ENCODE results near the gene PF4V1.

Gene PF4V1

GRCh38 chr4:73823760-73824159 lies 29.3 kb upstream of the PF4V1 start:
- H3K27me3 ChIP-seq (ENCODE audit: control insufficient read depth in 5 of 5, insufficient read depth in 4 of 5, low read length in 5 of 5): no peaks in the 10 kb centered on the region
- H3K27ac ChIP-seq (ENCODE audit: low read depth, low read length): no peak overlapping the region
- H3K4me1 ChIP-seq (ENCODE audit: control insufficient read depth in 5 of 5, insufficient read depth in 5 of 5, low read length in 5 of 5): no peaks in the 10 kb centered on the region
- H3K9me3 ChIP-seq (ENCODE audit: control insufficient read depth in 5 of 5, low read length in 5 of 5): peaks cover 0 to 4% (median 2%) of the 10 kb centered on the region in 5 donors
- H3K9ac ChIP-seq (ENCODE audit: low read length in 5 of 5): no peak overlapping the region
- H3K4me3 ChIP-seq (ENCODE audit: low read depth in 1 of 5, low read length in 5 of 5): no peak overlapping the region
- no peaks in the 10 kb centered on the region for H3K36me3 ChIP-seq (ENCODE audit: control insufficient read depth in 5 of 5, insufficient read depth in 5 of 5, low read length in 5 of 5)

GRCh38 chr4:73828956-73829355 lies 24.1 kb upstream of the PF4V1 start:
- Histone ChIP-seq H3K4me1 (ENCODE audit: control insufficient read depth in 5 of 5, insufficient read depth in 5 of 5, low read length in 5 of 5) (no peaks in the 10 kb centered on the region), H3K36me3 (ENCODE audit: control insufficient read depth in 5 of 5, insufficient read depth in 5 of 5, low read length in 5 of 5) (no peaks in the 10 kb centered on the region), H3K27ac (ENCODE audit: low read depth, low read length) (no peak overlapping the region), H3K9me3 (ENCODE audit: control insufficient read depth in 5 of 5, low read length in 5 of 5) (peaks cover 0 to 4% (median 2%) of the 10 kb centered on the region in 5 donors), H3K4me3 (ENCODE audit: low read depth in 1 of 5, low read length in 5 of 5) (no peak overlapping the region), H3K27me3 (ENCODE audit: control insufficient read depth in 5 of 5, insufficient read depth in 4 of 5, low read length in 5 of 5) (no peaks in the 10 kb centered on the region), H3K9ac (ENCODE audit: low read length in 5 of 5) (no peak overlapping the region)

GRCh38 chr4:73831569-73831968 lies 21.5 kb upstream of the PF4V1 start:
- no peak overlapping the region for H3K4me3 ChIP-seq (ENCODE audit: low read depth in 1 of 5, low read length in 5 of 5)
- peaks cover 0 to 2% (median 0%) of the 10 kb centered on the region in 5 donors for H3K27me3 ChIP-seq (ENCODE audit: control insufficient read depth in 5 of 5, insufficient read depth in 4 of 5, low read length in 5 of 5)
- H3K36me3 ChIP-seq (ENCODE audit: control insufficient read depth in 5 of 5, insufficient read depth in 5 of 5, low read length in 5 of 5): no peaks in the 10 kb centered on the region
- no peak overlapping the region for H3K9ac ChIP-seq (ENCODE audit: low read length in 5 of 5)
- H3K9me3 ChIP-seq (ENCODE audit: control insufficient read depth in 5 of 5, low read length in 5 of 5): peaks cover 0 to 4% (median 2%) of the 10 kb centered on the region in 5 donors
- peaks cover 0 to 2% (median 1%) of the 10 kb centered on the region in 5 donors for H3K4me1 ChIP-seq (ENCODE audit: control insufficient read depth in 5 of 5, insufficient read depth in 5 of 5, low read length in 5 of 5)
- no peak overlapping the region for H3K27ac ChIP-seq (ENCODE audit: low read depth, low read length)

- no peaks in the 10 kb centered on the region for H3K36me3 ChIP-seq (ENCODE audit: control insufficient read depth in 5 of 5, insufficient read depth in 5 of 5, low read length in 5 of 5)
- H3K27ac ChIP-seq (ENCODE audit: low read depth, low read length): no peak overlapping the region
- peaks cover 0 to 7% (median 6%) of the 10 kb centered on the region in 5 donors for H3K4me1 ChIP-seq (ENCODE audit: control insufficient read depth in 5 of 5, insufficient read depth in 5 of 5, low read length in 5 of 5)
- no peak overlapping the region for H3K9ac ChIP-seq (ENCODE audit: low read length in 5 of 5)
- H3K27me3 ChIP-seq (ENCODE audit: control insufficient read depth in 5 of 5, insufficient read depth in 4 of 5, low read length in 5 of 5): peaks cover 3 to 10% (median 5%) of the 10 kb centered on the region in 5 donors
- H3K9me3 ChIP-seq (ENCODE audit: control insufficient read depth in 5 of 5, low read length in 5 of 5): no peaks in the 10 kb centered on the region
- H3K4me3 ChIP-seq (ENCODE audit: low read depth in 1 of 5, low read length in 5 of 5): no peak overlapping the region
These were observed 20.4 kb upstream of the PF4V1 start for GRCh38 chr4:73832651-73833237.

GRCh38 chr4:73836373-73837279 lies 16.5 kb upstream of the PF4V1 start, which contains the start of gene CXCL6:
CXCL6 (plus strand) TSS chr4:73836678; CDS start chr4:73836751, 73 bp downstream.
- no peaks in the 10 kb centered on the region for H3K36me3 ChIP-seq (ENCODE audit: control insufficient read depth in 5 of 5, insufficient read depth in 5 of 5, low read length in 5 of 5)
- peaks cover 5 to 12% (median 8%) of the 10 kb centered on the region in 5 donors for H3K27me3 ChIP-seq (ENCODE audit: control insufficient read depth in 5 of 5, insufficient read depth in 4 of 5, low read length in 5 of 5)
- H3K9ac ChIP-seq (ENCODE audit: low read length in 5 of 5): no peak within 1 kb of the TSS
- peak within 1 kb of the TSS; percentile 29 to 68 (median 55) for H3K4me3 ChIP-seq (ENCODE audit: low read depth in 1 of 5, low read length in 5 of 5)
- no peaks in the 10 kb centered on the region for H3K9me3 ChIP-seq (ENCODE audit: control insufficient read depth in 5 of 5, low read length in 5 of 5)
- H3K4me1 ChIP-seq (ENCODE audit: control insufficient read depth in 5 of 5, insufficient read depth in 5 of 5, low read length in 5 of 5): peaks cover 0 to 7% (median 6%) of the 10 kb centered on the region in 5 donors
- H3K27ac ChIP-seq (ENCODE audit: low read depth, low read length): no peak within 1 kb of the TSS

GRCh38 chr4:73839071-73839470 lies 14.0 kb upstream of the PF4V1 start:
- Histone ChIP-seq H3K9ac (ENCODE audit: low read length in 5 of 5) (no peak overlapping the region), H3K36me3 (ENCODE audit: control insufficient read depth in 5 of 5, insufficient read depth in 5 of 5, low read length in 5 of 5) (no peaks in the 10 kb centered on the region), H3K4me1 (ENCODE audit: control insufficient read depth in 5 of 5, insufficient read depth in 5 of 5, low read length in 5 of 5) (peaks cover 0 to 7% (median 6%) of the 10 kb centered on the region in 5 donors), H3K27me3 (ENCODE audit: control insufficient read depth in 5 of 5, insufficient read depth in 4 of 5, low read length in 5 of 5) (peaks cover 5 to 12% (median 8%) of the 10 kb centered on the region in 5 donors), H3K4me3 (ENCODE audit: low read depth in 1 of 5, low read length in 5 of 5) (no peak overlapping the region), H3K27ac (ENCODE audit: low read depth, low read length) (no peak overlapping the region), H3K9me3 (ENCODE audit: control insufficient read depth in 5 of 5, low read length in 5 of 5) (no peaks in the 10 kb centered on the region)

GRCh38 chr4:73839715-73840114 lies 13.4 kb upstream of the PF4V1 start:
- H3K9ac ChIP-seq (ENCODE audit: low read length in 5 of 5): no peak overlapping the region
- no peak overlapping the region for H3K27ac ChIP-seq (ENCODE audit: low read depth, low read length)
- H3K27me3 ChIP-seq (ENCODE audit: control insufficient read depth in 5 of 5, insufficient read depth in 4 of 5, low read length in 5 of 5): peaks cover 5 to 12% (median 8%) of the 10 kb centered on the region in 5 donors
- no peak overlapping the region for H3K4me3 ChIP-seq (ENCODE audit: low read depth in 1 of 5, low read length in 5 of 5)
- peaks cover 0 to 7% (median 6%) of the 10 kb centered on the region in 5 donors for H3K4me1 ChIP-seq (ENCODE audit: control insufficient read depth in 5 of 5, insufficient read depth in 5 of 5, low read length in 5 of 5)
- H3K36me3 ChIP-seq (ENCODE audit: control insufficient read depth in 5 of 5, insufficient read depth in 5 of 5, low read length in 5 of 5): no peaks in the 10 kb centered on the region
- H3K9me3 ChIP-seq (ENCODE audit: control insufficient read depth in 5 of 5, low read length in 5 of 5): no peaks in the 10 kb centered on the region

GRCh38 chr4:73841243-73841925 lies 11.7 kb upstream of the PF4V1 start:
- peaks cover 5 to 12% (median 8%) of the 10 kb centered on the region in 5 donors for H3K27me3 ChIP-seq (ENCODE audit: control insufficient read depth in 5 of 5, insufficient read depth in 4 of 5, low read length in 5 of 5)
- no peak overlapping the region for H3K27ac ChIP-seq (ENCODE audit: low read depth, low read length)
- no peaks in the 10 kb centered on the region for H3K9me3 ChIP-seq (ENCODE audit: control insufficient read depth in 5 of 5, low read length in 5 of 5)
- H3K4me3 ChIP-seq (ENCODE audit: low read depth in 1 of 5, low read length in 5 of 5): no peak overlapping the region
- peaks cover 0 to 7% (median 6%) of the 10 kb centered on the region in 5 donors for H3K4me1 ChIP-seq (ENCODE audit: control insufficient read depth in 5 of 5, insufficient read depth in 5 of 5, low read length in 5 of 5)
- H3K36me3 ChIP-seq (ENCODE audit: control insufficient read depth in 5 of 5, insufficient read depth in 5 of 5, low read length in 5 of 5): no peaks in the 10 kb centered on the region
- H3K9ac ChIP-seq (ENCODE audit: low read length in 5 of 5): no peak overlapping the region

GRCh38 chr4:73842696-73843095 lies 10.4 kb upstream of the PF4V1 start:
- Histone ChIP-seq H3K4me1 (ENCODE audit: control insufficient read depth in 5 of 5, insufficient read depth in 5 of 5, low read length in 5 of 5) (peaks cover 0 to 2% (median 0%) of the 10 kb centered on the region in 5 donors), H3K27ac (ENCODE audit: low read depth, low read length) (no peak overlapping the region), H3K4me3 (ENCODE audit: low read depth in 1 of 5, low read length in 5 of 5) (no peak overlapping the region), H3K36me3 (ENCODE audit: control insufficient read depth in 5 of 5, insufficient read depth in 5 of 5, low read length in 5 of 5) (no peaks in the 10 kb centered on the region), H3K27me3 (ENCODE audit: control insufficient read depth in 5 of 5, insufficient read depth in 4 of 5, low read length in 5 of 5) (peaks cover under 1 to 7% (median 3%) of the 10 kb centered on the region in 5 donors), H3K9ac (ENCODE audit: low read length in 5 of 5) (no peak overlapping the region), H3K9me3 (ENCODE audit: control insufficient read depth in 5 of 5, low read length in 5 of 5) (no peaks in the 10 kb centered on the region)

Measured in subcutaneous abdominal adipose tissue (tissue), 5 donors.